GM12874 (cell line): Measurements from ENCODE around the gene LRP1B.

Source experiments
- CTCF ChIP-seq: IDR thresholded peaks from 2 replicates; pipeline ENCODE4 v1.5.1; 2011; ENCODE audit warnings: low read depth, mild to moderate bottlenecking, control low read depth, low read length, moderate library complexity; ENCODE audit not compliant: insufficient read depth

LRP1B gene

DNA sequence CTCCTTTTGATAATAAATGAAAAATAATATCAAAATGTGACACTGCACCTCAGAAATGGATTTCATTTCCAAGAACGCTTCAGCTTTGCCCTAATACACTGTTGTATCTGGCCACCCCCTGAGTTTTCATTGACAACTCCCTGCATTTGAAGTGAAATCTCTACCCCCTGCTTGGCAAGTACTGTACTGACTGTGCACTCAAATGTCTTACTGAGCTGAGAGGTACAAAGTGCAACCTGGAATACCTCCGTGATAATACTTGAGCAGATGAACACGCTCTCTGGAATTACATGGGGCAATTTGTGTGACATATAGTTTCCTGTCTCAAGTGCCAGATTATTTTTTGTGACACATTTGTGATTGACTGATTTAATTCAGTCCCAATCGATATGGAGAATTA is 231.1 kb downstream of the LRP1B start:
- TF ChIP-seq CTCF = no peak

DNA sequence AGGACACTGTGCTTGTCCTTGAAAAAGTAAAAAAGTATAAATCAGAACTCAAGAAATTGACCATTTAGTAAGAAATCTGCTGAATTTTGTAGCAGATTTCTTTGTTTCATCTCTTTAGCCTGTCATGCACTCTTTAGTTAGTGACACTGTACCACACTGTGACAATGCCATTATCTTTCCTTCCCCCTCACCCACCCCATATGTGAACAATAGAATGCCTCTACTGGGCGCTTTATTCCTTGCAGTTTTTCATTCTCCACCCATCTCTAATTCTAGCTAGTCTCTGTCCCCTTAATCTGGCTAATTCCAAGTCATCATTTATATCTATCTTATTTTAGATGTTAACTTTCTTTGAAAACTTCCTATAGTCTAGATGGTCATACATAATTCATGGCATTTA is 241.0 kb downstream of the LRP1B start:
- TF ChIP-seq CTCF = no peak

GRCh38 chr2:141888987-141889555 is 241.7 kb downstream of the LRP1B start:
- TF ChIP-seq CTCF = no peak

- TF ChIP-seq CTCF = no peak
Measured at GRCh38 chr2:141887363-141887762, 243.5 kb downstream of the LRP1B start.

DNA sequence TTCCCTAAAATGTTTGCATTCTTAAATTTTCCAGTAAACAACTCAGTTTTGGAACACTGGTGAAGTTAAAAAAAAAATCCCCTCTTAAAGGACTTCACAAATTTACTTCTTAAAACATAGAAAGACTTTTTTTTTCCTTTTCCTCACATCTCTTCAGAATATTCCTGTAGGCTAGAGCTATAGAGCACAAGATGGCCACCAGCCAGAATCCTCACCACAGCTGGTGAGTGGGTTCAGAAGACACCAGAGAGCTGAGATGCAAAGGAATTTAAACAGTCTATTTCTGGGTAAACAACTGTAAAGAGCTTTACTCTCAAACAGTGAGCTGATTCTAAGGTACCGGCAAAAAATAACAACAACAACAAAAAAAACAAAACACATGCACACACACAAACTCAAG is 252.8 kb downstream of the LRP1B start:
- TF ChIP-seq CTCF = no peak

- TF ChIP-seq CTCF = no peak
Measured at GRCh38 chr2:141871913-141872634, 258.7 kb downstream of the LRP1B start.

DNA sequence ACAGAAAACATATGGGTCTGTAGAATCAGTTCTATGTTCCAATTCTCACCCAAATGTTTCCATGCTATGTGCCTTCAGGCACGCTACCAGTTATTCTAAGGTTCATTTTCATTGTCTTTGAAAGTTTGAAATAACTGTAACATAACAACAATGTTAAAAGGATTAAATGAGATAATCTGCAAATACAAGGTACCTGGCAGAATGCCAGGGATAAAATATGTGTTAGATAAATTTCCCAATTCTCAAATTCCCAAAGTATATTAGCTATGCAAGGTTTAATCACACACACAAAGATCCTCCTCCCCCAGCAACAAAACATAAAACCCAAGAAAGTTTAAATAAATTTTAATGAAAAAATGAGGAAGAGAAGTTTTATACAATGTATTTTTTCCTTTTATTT is 261.2 kb downstream of the LRP1B start:
- no peak for TF ChIP-seq CTCF
